ENCODE measurements around the gene LMAN1L.

The LMAN1L gene

GRCh38 chr15:74799255-74799855 lies 13.3 kb upstream of the LMAN1L start:
- no peak for TF ChIP-seq CTCF (IDR thresholded peaks at IDR 0.05; ENCODE audit: low read depth, low read length)
- H3K4me3 ChIP-seq (ENCODE audit: low read depth, low read length) = no peak overlapping the region

GRCh38 chr15:74799856-74800558 lies 12.6 kb upstream of the LMAN1L start:
- H3K4me3 ChIP-seq (ENCODE audit: low read depth, low read length) = no peak overlapping the region

DNA sequence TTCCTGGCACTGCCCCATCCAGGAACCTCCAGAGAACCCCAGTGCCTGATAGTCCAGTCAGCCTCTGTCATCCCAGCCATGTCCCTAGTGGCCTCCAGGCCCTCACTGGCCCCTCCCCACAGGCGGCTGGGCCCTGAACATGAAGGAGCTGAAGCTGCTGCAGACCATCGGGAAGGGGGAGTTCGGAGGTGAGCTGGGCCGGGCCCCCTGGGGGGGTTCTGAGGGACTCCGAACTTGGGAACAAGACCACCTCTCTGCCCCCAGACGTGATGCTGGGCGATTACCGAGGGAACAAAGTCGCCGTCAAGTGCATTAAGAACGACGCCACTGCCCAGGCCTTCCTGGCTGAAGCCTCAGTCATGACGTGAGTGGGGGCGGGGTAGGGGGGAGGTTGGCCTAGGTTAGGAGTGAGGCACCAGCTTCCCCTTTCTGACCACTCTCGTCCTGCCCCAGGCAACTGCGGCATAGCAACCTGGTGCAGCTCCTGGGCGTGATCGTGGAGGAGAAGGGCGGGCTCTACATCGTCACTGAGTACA lies 12.0 kb upstream of the LMAN1L start:
- H3K4me3 ChIP-seq (ENCODE audit: low read depth, low read length) = no peak overlapping the region
- TF ChIP-seq CTCF (IDR thresholded peaks at IDR 0.05; ENCODE audit: low read depth, low read length) = no peak

More at GRCh38 chr15:74799856-74800558, 12.6 kb upstream of the LMAN1L start:
- TF ChIP-seq CTCF (IDR thresholded peaks at IDR 0.05; ENCODE audit: low read depth, low read length) = peak; percentile 98

- no peak overlapping the region for H3K4me3 ChIP-seq (ENCODE audit: low read depth, low read length)
- TF ChIP-seq CTCF (IDR thresholded peaks at IDR 0.05; ENCODE audit: low read depth, low read length) = no peak
Observed at GRCh38 chr15:74801311-74801997, 11.2 kb upstream of the LMAN1L start.

GRCh38 chr15:74802290-74802689 lies 10.3 kb upstream of the LMAN1L start:
- no peak overlapping the region for H3K4me3 ChIP-seq (ENCODE audit: low read depth, low read length)
- no peak for TF ChIP-seq CTCF (IDR thresholded peaks at IDR 0.05; ENCODE audit: low read depth, low read length)

- no peak overlapping the region for H3K4me3 ChIP-seq (ENCODE audit: low read depth, low read length)
- TF ChIP-seq CTCF (IDR thresholded peaks at IDR 0.05; ENCODE audit: low read depth, low read length) = no peak
Observed at GRCh38 chr15:74802862-74803447, 9.7 kb upstream of the LMAN1L start.
